HepG2 (cell line): ENCODE data around the gene NEURL2. TPM values are rescaled to one million over a fixed set of nuclear protein-coding genes. Genes with fewer than 3 reads are reported as not detected.

ENCODE experiments used
- ARNT2 ChIP-seq: sonication (generic); formaldehyde crosslinking; IDR thresholded peaks from 2 replicates; pipeline ENCODE4 v1.8.0; 2022; ENCODE audit warnings: mild to moderate bottlenecking, low read depth, missing genetic modification reagents, moderate library complexity
- ARNTL ChIP-seq: sonication (generic); formaldehyde crosslinking; IDR thresholded peaks from 2 replicates; pipeline ENCODE4 v1.4.0; 2020; ENCODE audit warnings: mild to moderate bottlenecking, missing genetic modification reagents
- CBFB ChIP-seq: sonication (generic); formaldehyde crosslinking; IDR thresholded peaks from 2 replicates; pipeline ENCODE4 v1.4.0; 2020; ENCODE audit warnings: missing genetic modification reagents
- HMGXB3 ChIP-seq: sonication (generic); formaldehyde crosslinking; IDR thresholded peaks from 2 replicates; pipeline ENCODE4 v1.4.0; 2020; ENCODE audit warnings: missing genetic modification reagents, borderline replicate concordance
- MIER2 ChIP-seq: IDR thresholded peaks from 2 replicates; pipeline ENCODE4 v1.6.1; 2016; ENCODE audit warnings: missing biosample characterization, missing genetic modification reagents
- NKX3-1 ChIP-seq: sonication (generic); formaldehyde crosslinking; IDR thresholded peaks from 2 replicates; pipeline ENCODE4 v1.5.0; 2020; ENCODE audit warnings: missing genetic modification reagents
- RXRA ChIP-seq: sonication (generic); formaldehyde crosslinking; IDR thresholded peaks from 2 replicates; pipeline ENCODE4 v1.5.1; 2020; ENCODE audit warnings: missing genetic modification reagents
- SIN3A ChIP-seq: IDR thresholded peaks from 2 replicates; pipeline ENCODE4 v1.6.1; 2011; ENCODE audit warnings: low read depth, mild to moderate bottlenecking, control low read depth, low read length, borderline replicate concordance
- SMAD1 ChIP-seq: sonication (generic); formaldehyde crosslinking; IDR thresholded peaks from 2 replicates; pipeline ENCODE4 v1.4.0; 2020; ENCODE audit warnings: missing genetic modification reagents, low read depth, mild to moderate bottlenecking, borderline replicate concordance
- U2AF1 ChIP-seq: fragments of 200-400 bp; formaldehyde crosslinking; optimal IDR thresholded peaks from 2 replicates; pipeline ENCODE3; 2017; ENCODE audit warnings: mild to moderate bottlenecking, low read depth, low read length
- ZBTB34 ChIP-seq: sonication (generic); formaldehyde crosslinking; IDR thresholded peaks from 2 replicates; pipeline ENCODE4 v1.8.0; 2022; ENCODE audit warnings: mild to moderate bottlenecking, missing genetic modification reagents
- ZBTB8A ChIP-seq: sonication (generic); formaldehyde crosslinking; IDR thresholded peaks from 2 replicates; pipeline ENCODE4 v1.4.0; 2020; ENCODE audit warnings: mild to moderate bottlenecking, low read depth, missing genetic modification reagents, borderline replicate concordance
- ZNF205 ChIP-seq: IDR thresholded peaks from 2 replicates; pipeline ENCODE4 v1.6.1; 2018; ENCODE audit warnings: missing biosample characterization, missing genetic modification reagents
- ZNF224 ChIP-seq: sonication (generic); formaldehyde crosslinking; IDR thresholded peaks from 2 replicates; pipeline ENCODE4 v1.5.0; 2020; ENCODE audit warnings: mild to moderate bottlenecking, missing genetic modification reagents
- ZNF280B ChIP-seq: sonication (generic); formaldehyde crosslinking; IDR thresholded peaks from 2 replicates; pipeline ENCODE4 v1.5.0; 2020; ENCODE audit warnings: missing genetic modification reagents, mild to moderate bottlenecking, borderline replicate concordance
- ZNF281 ChIP-seq: sonication (generic); formaldehyde crosslinking; IDR thresholded peaks from 2 replicates; pipeline ENCODE4 v1.4.0; 2020; ENCODE audit warnings: missing genetic modification reagents, borderline replicate concordance
- ZNF430 ChIP-seq: sonication (generic); formaldehyde crosslinking; IDR thresholded peaks from 2 replicates; pipeline ENCODE4 v1.9.0; 2021; ENCODE audit warnings: mild to moderate bottlenecking, missing genetic modification reagents
- ZSCAN22 ChIP-seq: sonication (generic); formaldehyde crosslinking; IDR thresholded peaks from 2 replicates; pipeline ENCODE4 v1.4.0; 2020; ENCODE audit warnings: mild to moderate bottlenecking, missing genetic modification reagents
- polyA plus RNA-seq, 8 experiments: library from polyadenylated mRNA; depleted of rRNA in 3 of 8; stranded (reverse) in 7 of 8; unstranded in 1 of 8; fragments of >200 nt; fragmentation: Illumina TruSeq in 4 of 8; extraction: Trizol in 4 of 8; gene quantifications; 2 replicates each; pipeline versions ENCODE4 v1.2.1 to v1.2.3, GENCODE V29; 2011 to 2016; ENCODE audit warnings: low read depth in 4 of 8, missing spikeins in 1 of 8, mixed read lengths in 1 of 8; ENCODE audit not compliant: insufficient read depth in 1 of 8
- total RNA-seq, 5 experiments: library from RNA; depleted of rRNA; stranded (reverse); fragments of >200 nt; fragmentation: Illumina TruSeq; extraction: Trizol; gene quantifications; 2 replicates each; pipeline ENCODE4 v1.2.3, GENCODE V29; 2016; ENCODE audit warnings: low read depth in 1 of 5

NEURL2 gene
- total and polyA plus RNA-seq, 2 of the 13 experiments (the other 11 are each of a cell fraction or from before 2014, with no cell fraction given) = 7.2 to 9.7 TPM

- TF ChIP-seq NKX3-1 (CRISPR knock-in tag) = no peak; the same call in 1 of the 2 replicates
- TF ChIP-seq RXRA (CRISPR knock-in tag) = peak; percentile 43; the same call in 1 of the 2 replicates
- TF ChIP-seq U2AF1 = peak; percentile 77
- TF ChIP-seq ARNTL (CRISPR knock-in tag) = peak; percentile 75
- peak; percentile 55; the same call in 1 of the 2 replicates for TF ChIP-seq SMAD1 (CRISPR knock-in tag)
- peak; percentile 76; the same call in 1 of the 2 replicates for TF ChIP-seq ZNF281 (CRISPR knock-in tag)
- 0 out of 2 replicates have a peak, but pooled peaks have one; percentile 21 for TF ChIP-seq ZBTB34
- no peak for TF ChIP-seq ZBTB8A
- TF ChIP-seq ZSCAN22 = no peak; the same call in 1 of the 2 replicates
- peak; percentile 68; the same call in 1 of the 2 replicates for TF ChIP-seq CBFB (CRISPR knock-in tag)
- TF ChIP-seq ZNF224 (CRISPR knock-in tag) = peak; percentile 33; the same call in 1 of the 2 replicates
- TF ChIP-seq ZNF280B (CRISPR knock-in tag) = no peak
- TF ChIP-seq ZNF430 = peak; percentile 77; the same call in 1 of the 2 replicates
- TF ChIP-seq MIER2 (CRISPR knock-in tag) = peak; percentile 65; the same call in 1 of the 2 replicates
- 0 out of 2 replicates have a peak, but pooled peaks have one; percentile 33 for TF ChIP-seq ARNT2 (CRISPR knock-in tag)
- peak; percentile 72; the same call in 1 of the 2 replicates for TF ChIP-seq SIN3A
- peak; percentile 24; the same call in 1 of the 2 replicates for TF ChIP-seq ZNF205 (CRISPR knock-in tag)
- TF ChIP-seq HMGXB3 (CRISPR knock-in tag) = peak; percentile 68; the same call in 1 of the 2 replicates
Measured at GRCh38 chr20:45933266-45934045, 42.4 kb upstream of the NEURL2 start (continued).
